Omental fat pad (tissue), 4 donors: ENCODE measurements around the gene ARID3A. TPM values are rescaled to one million over a fixed set of nuclear protein-coding genes. Genes with fewer than 3 reads are reported as not detected.

Experiments used
- ATAC-seq: fragments of 150-250 bp; one replicate; pipeline ENCODE4 v1.9.1; 2016; ENCODE audit warnings: mild to moderate bottlenecking, moderate library complexity; ENCODE audit not compliant: low FRiP score
- DNase-seq: peaks from one replicate; pipeline ENCODE4 v3.0.0-alpha.2; 2019; ENCODE audit warnings: low spot score
- total RNA-seq, 4 donors: library from RNA; depleted of rRNA; stranded (reverse); fragments of >200 nt; gene quantifications; one replicate each; pipeline ENCODE4 v1.1.0, GENCODE V29; 2016
- TF ChIP-seq, protein P1 (sequence below), 3 donors: fragments of 450-650 bp; IDR thresholded peaks; one replicate each; pipeline ENCODE4 v1.5.1; 2016 to 2017; ENCODE audit warnings: antibody characterized with exemption in 3 of 3, mild to moderate bottlenecking in 3 of 3, moderate library complexity in 2 of 3

The ARID3A gene
- total RNA-seq, 4 donors from 2014 or later = 3.7 to 15.1 (median 7.7) TPM

GRCh38 chr19:882871-883497 lies 42.9 kb upstream of the ARID3A start:
- ATAC-seq (no peak), DNase-seq (no peak)
- TF ChIP-seq, protein P1, sequence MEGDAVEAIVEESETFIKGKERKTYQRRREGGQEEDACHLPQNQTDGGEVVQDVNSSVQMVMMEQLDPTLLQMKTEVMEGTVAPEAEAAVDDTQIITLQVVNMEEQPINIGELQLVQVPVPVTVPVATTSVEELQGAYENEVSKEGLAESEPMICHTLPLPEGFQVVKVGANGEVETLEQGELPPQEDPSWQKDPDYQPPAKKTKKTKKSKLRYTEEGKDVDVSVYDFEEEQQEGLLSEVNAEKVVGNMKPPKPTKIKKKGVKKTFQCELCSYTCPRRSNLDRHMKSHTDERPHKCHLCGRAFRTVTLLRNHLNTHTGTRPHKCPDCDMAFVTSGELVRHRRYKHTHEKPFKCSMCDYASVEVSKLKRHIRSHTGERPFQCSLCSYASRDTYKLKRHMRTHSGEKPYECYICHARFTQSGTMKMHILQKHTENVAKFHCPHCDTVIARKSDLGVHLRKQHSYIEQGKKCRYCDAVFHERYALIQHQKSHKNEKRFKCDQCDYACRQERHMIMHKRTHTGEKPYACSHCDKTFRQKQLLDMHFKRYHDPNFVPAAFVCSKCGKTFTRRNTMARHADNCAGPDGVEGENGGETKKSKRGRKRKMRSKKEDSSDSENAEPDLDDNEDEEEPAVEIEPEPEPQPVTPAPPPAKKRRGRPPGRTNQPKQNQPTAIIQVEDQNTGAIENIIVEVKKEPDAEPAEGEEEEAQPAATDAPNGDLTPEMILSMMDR (IDR thresholded peaks at IDR 0.05) = no peak

- ATAC-seq = no peak
- DNase-seq = no peak
- TF ChIP-seq, protein P1 (IDR thresholded peaks at IDR 0.05) = no peak
Measured at GRCh38 chr19:883661-884211, 42.1 kb upstream of the ARID3A start.

DNA sequence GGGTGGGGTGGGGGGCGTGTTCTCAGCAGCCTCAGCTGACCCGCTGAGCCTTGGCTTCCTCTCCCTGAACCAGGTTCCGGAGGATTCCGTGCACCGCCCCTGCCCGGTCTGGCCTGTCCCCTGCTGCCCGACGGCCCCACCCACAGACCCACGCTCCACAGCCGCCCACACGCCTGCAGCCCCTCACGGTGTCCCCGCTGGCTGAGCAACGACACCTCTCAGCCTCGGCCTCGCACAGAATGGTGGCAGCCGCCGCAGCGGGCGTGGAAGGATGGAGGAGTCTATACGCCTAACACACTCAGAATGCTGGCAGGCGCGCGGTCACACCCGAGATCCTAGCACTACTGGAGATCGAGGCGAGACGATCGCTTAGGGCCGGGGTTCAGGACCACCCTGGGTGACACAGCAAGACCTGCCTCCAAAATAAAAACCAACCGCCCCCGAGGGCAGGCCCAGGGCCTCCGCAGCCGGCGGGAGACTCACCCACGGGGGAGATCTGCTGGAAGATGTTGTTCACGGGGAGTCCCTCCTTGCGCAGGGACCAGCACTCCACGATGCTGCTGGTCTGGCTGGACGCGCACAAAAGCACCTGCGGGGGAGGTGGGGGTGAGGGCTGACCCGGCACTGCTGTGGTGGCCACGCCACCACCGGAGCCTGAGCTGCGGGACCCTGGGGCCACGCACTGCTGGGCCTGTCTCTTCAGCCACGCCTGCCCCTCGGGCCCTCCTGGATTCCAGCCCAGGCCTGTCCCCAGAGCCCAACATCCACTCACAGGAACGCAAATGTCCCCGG lies 41.2 kb upstream of the ARID3A start:
- TF ChIP-seq, protein P1 (IDR thresholded peaks at IDR 0.05) = no peak
- no peak for DNase-seq

GRCh38 chr19:885536-886224 lies 40.2 kb upstream of the ARID3A start:
- no peak for DNase-seq
- no peak for ATAC-seq
- TF ChIP-seq, protein P1 (IDR thresholded peaks at IDR 0.05) = no peak

More for the DNA sequence above, 41.2 kb upstream of the ARID3A start:
- ATAC-seq = no peak

GRCh38 chr19:887072-887471 lies 38.8 kb upstream of the ARID3A start:
- no peak for ATAC-seq
- TF ChIP-seq, protein P1 (IDR thresholded peaks at IDR 0.05) = no peak
- no peak for DNase-seq

DNA sequence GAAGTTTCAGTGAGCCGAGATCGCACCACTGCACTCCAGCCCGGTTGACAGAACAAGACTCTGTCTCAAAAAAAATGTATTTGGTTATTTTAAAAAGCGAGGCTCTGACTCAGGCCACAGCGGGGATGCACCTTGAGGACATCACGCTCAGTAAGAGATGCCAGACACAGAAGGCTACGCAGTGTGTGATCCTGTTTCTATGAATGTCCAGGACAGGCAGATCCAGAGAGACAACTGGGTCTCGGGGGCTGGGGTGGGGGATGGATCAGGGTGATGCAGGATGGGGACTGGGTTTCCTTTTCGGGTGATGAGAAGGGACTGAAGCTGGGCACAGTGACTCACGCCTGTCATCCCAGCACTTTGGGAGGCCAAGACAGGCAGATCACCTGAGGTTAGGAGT lies 38.2 kb upstream of the ARID3A start:
- TF ChIP-seq, protein P1 (IDR thresholded peaks at IDR 0.05) = no peak
- DNase-seq (no peak), ATAC-seq (no peak)
